GM12801 (cell line): ENCODE measurements around the gene PDE1C.

Source experiments
- CTCF ChIP-seq: IDR thresholded peaks from one replicate; pipeline ENCODE4 v1.5.1; 2011; ENCODE audit warnings: control low read depth; ENCODE audit not compliant: insufficient read length; ENCODE audit errors: extremely low read depth

Gene PDE1C

GRCh38 chr7:31764462-31764861 is 305.7 kb downstream of the PDE1C start:
- no peak for TF ChIP-seq CTCF

- no peak for TF ChIP-seq CTCF
Measured at GRCh38 chr7:31763548-31763947, 306.7 kb downstream of the PDE1C start.

GRCh38 chr7:31761646-31762045 is 308.6 kb downstream of the PDE1C start:
- no peak for TF ChIP-seq CTCF

GRCh38 chr7:31758755-31759154 is 311.5 kb downstream of the PDE1C start:
- TF ChIP-seq CTCF = no peak

GRCh38 chr7:31751726-31752125 is 318.5 kb downstream of the PDE1C start:
- TF ChIP-seq CTCF = no peak

- TF ChIP-seq CTCF = no peak
Measured at GRCh38 chr7:31748084-31748483, 322.1 kb downstream of the PDE1C start.

GRCh38 chr7:31747553-31747952 is 322.7 kb downstream of the PDE1C start:
- TF ChIP-seq CTCF = no peak
